GM19193 (cell line): ENCODE results near the gene SLC25A2.

ENCODE experiments used
- POLR2A ChIP-seq: IDR thresholded peaks from 4 replicates; pipeline ENCODE4 v1.6.1; 2011; ENCODE audit not compliant: insufficient read depth, insufficient read length; ENCODE audit errors: extremely low read depth

Gene SLC25A2

DNA sequence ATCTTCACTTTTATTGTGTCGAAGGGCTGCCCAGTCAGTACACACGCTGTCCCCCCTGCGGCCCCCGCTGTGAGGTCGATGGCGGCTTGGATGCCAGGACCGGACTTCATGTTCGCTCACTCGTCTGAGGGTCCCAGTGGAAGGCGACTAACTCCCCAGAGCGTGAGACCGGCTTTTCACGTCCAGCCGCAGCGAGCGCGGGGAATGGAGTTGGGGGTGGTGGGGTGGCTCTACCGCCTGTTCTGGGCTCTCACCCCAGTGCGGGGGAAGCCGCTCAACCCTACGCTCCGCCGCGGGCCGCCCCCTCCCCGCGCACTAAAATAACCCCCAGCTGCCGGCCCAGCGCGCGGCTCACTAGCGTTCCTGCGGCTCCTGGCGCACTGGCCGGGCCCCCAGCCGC lies at the start of gene SLC25A2:
Gene SLC25A2 (minus strand): TSS at position 294 of the 400 bp plus-strand sequence. CDS start 184 bp downstream, at position 110.
- no peak for TF ChIP-seq POLR2A

- TF ChIP-seq POLR2A = no peak
These were observed 47.7 kb upstream of the SLC25A2 start for GRCh38 chr5:141351591-141351990.

GRCh38 chr5:141349917-141350619 lies 46.2 kb upstream of the SLC25A2 start, which contains the start of gene PCDHGB1:
Gene PCDHGB1, plus strand, starts transcription at chr5:141350099. Its CDS starts 162 bp downstream, at chr5:141350261.
- no peak for TF ChIP-seq POLR2A

DNA sequence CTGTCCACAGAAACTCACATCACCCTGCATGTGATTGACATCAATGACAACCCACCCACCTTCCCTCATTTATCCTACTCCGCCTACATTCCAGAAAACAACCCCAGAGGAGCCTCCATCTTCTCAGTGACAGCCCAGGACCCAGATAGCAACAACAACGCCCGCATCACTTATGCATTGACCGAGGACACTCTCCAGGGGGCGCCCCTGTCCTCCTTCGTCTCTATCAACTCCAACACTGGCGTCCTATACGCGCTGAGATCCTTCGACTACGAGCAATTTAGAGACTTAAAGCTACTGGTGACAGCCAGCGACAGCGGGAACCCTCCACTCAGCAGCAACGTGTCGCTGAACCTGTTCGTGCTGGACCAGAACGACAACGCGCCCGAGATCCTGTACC lies 41.5 kb upstream of the SLC25A2 start:
- no peak for TF ChIP-seq POLR2A

GRCh38 chr5:141343953-141344463 lies 40.2 kb upstream of the SLC25A2 start:
- no peak for TF ChIP-seq POLR2A

DNA sequence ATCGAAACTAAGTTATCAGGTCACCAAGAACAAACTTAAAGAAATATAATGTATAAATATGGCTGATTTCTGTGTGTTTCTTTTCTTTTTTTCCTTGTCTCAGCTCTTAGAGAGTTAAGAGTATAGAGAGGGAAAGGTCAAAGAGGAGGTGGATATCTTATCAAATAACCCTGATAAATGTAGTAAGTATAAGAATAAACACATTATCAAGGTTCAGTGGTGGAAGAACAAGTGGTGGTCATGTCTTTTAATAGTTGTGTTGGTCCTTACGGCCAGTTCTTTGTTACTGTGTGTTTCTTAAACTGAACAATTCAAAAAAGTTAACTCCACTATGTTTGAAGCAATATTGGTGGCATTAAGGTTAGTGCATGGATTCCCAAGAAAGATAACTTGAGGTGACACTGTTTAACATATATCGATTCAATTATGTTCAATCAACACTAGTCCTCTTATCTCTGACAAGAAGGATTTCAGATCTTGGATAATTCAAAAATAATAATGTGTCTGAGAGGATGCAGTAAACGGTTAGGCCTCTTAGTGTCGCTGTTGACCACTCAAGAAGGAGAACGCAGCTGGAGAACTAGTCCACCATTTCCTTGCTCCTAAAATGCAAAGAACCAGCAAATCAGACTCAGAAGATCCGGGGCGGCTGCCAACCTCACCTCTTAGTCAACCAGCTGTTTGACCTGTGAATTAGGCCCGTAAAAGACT lies 39.5 kb upstream of the SLC25A2 start, which contains the start of gene PCDHGA3:
Gene PCDHGA3 (plus strand): TSS at position 588 of the 711 bp plus-strand sequence. CDS start 205 bp downstream, outside the sequence.
- TF ChIP-seq POLR2A = no peak

- no peak for TF ChIP-seq POLR2A
These were observed 38.9 kb upstream of the SLC25A2 start for GRCh38 chr5:141342773-141343172.

DNA sequence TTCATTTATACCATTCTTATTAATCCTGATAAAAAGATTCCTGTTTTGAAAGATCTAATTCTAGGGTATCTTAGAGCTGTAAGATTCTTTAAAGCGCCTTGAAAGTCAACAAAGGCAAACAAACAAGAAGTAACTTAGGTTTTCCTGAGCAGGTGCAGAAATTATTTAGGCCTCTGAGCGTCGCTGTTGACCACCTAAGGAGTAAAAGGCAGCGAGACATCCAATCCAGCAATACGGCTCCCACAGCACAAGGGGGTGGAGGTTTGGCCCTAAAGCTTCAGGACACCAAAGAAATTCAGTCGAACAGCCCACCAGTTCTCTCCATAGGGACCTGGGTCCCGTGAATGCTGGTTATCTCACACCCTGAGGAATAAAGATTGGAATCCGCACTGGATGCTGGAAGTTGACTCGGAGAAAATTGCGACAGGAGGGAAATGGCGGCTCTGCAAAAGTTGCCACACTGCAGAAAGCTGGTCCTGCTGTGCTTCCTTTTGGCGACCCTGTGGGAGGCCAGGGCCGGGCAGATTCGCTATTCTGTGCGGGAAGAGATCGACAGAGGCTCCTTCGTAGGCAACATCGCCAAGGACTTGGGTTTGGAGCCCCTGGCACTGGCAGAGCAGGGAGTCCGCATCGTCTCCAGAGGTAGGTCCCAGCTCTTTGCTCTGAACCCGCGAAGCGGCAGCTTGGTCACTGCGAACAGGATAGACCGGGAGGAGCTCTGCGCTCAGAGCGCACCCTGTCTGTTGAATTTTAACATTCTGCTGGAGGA lies 34.9 kb upstream of the SLC25A2 start, which contains the start of gene PCDHGA2:
Gene PCDHGA2 (plus strand): TSS at position 223 of the 769 bp plus-strand sequence.
- TF ChIP-seq POLR2A = no peak

DNA sequence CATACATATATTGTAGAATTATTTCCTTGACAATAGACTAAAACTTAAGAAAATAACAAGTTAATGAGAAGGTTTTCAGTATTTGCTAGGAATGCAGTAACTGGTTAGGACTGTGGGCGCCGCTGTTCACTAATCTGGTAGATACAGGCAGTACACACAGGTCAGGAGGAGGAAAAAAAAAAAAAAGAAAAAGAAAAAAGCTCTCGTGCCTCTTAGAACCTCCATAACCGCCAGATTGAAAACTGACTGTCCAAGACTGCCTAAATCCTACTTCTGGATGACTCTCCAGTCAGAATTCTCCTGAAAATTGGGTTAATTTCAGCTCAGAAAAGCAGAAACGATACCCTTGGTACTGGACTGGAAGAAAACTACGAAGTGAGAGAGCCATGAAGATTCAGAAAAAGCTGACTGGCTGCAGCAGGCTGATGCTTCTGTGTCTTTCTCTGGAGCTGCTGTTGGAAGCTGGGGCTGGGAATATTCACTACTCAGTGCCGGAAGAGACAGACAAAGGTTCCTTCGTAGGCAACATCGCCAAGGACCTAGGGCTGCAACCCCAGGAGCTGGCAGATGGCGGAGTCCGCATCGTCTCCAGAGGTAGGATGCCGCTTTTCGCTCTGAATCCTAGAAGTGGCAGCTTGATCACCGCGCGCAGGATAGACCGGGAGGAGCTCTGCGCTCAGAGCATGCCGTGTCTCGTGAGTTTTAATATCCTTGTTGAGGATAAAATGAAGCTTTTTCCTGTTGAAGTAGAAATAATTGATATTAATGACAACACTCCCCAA lies 26.6 kb upstream of the SLC25A2 start, which contains the start of gene PCDHGA1:
Gene PCDHGA1 (plus strand): TSS at position 216 of the 782 bp plus-strand sequence.
- TF ChIP-seq POLR2A = no peak

DNA sequence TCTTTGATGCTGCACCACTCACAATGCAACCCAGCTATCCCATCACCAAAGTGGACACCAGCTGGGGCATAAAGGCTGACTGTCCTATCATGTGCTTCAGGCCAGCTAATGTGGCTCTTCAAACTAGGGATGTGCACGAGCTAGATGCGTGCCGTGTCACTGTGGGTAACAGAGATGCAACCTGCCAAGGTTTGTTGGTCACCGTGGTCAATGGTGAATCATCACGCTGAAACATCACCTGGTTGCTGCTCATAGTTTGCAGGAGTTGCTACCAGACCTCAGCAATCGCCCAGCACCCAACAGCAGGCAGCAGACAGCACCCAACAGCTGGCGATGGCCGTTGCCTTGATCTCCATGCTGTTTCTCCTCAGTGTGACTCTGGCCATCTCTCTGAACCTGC lies 24.4 kb upstream of the SLC25A2 start:
- no peak for TF ChIP-seq POLR2A

- no peak for TF ChIP-seq POLR2A
These were observed 22.4 kb upstream of the SLC25A2 start for GRCh38 chr5:141326088-141326854.

DNA sequence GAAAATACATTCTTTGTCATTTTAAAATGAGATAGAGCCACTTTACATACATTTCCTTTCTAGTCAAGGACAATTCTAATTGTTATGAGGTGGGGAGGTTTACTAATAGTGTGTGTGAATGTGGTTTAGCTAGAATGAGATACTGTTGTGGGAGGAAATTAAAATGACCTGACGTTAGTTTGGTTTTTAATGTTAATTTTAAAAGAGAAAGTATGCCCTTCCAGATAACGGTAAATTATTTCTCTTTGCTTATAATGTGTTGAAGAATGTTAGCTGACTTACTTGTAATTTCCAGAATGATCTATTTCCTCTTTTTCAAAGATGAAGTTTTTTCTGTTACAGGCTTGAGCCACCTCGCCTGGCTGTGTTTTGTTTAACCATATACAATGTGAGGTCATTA lies 18.4 kb upstream of the SLC25A2 start:
- TF ChIP-seq POLR2A = no peak
